ENCODE data around the gene UBE2E3. TPM values are rescaled to one million over a fixed set of nuclear protein-coding genes. Genes with fewer than 3 reads are reported as not detected.

The UBE2E3 gene
- total and polyA plus RNA-seq, 2 of the 13 experiments (the other 11 are each of a cell fraction or from before 2014, with no cell fraction given) = 45.7 to 92.6 TPM

GRCh38 chr2:180980106-180980942 lies at the start of gene UBE2E3 (continued):
- TF ChIP-seq HNF1B (CRISPR knock-in tag; IDR thresholded peaks at IDR 0.05) (no peak), ZBTB10 (CRISPR knock-in tag; IDR thresholded peaks at IDR 0.05; ENCODE audit: borderline replicate concordance) (peak; percentile 62; the same call in 1 of the 2 replicates), ZNF552 (CRISPR knock-in tag; IDR thresholded peaks at IDR 0.05; ENCODE audit: borderline replicate concordance) (no peak), POGK (CRISPR knock-in tag; conservative IDR thresholded peaks at IDR 0.05) (0 out of 2 replicates have a peak, but pooled peaks have one; percentile 27), ERF (CRISPR knock-in tag; IDR thresholded peaks at IDR 0.05) (0 out of 2 replicates have a peak, but pooled peaks have one; percentile 39), NR2C2 (CRISPR knock-in tag; IDR thresholded peaks at IDR 0.05; ENCODE audit: borderline replicate concordance) (no peak), ZBTB7B (CRISPR knock-in tag; IDR thresholded peaks at IDR 0.05) (no peak), ZNF18 (CRISPR knock-in tag; IDR thresholded peaks at IDR 0.05; ENCODE audit: insufficient replicate concordance) (no peak), RARG (CRISPR knock-in tag; IDR thresholded peaks at IDR 0.05; ENCODE audit: low read depth) (peak; percentile 86; the same call in 1 of the 2 replicates), ZNF629 (CRISPR knock-in tag; conservative IDR thresholded peaks at IDR 0.05) (no peak), MTERF4 (CRISPR knock-in tag; IDR thresholded peaks at IDR 0.05) (no peak), ZBTB42 (CRISPR knock-in tag; IDR thresholded peaks at IDR 0.05) (no peak), TEAD2 (CRISPR knock-in tag; IDR thresholded peaks at IDR 0.05) (0 out of 2 replicates have a peak, but pooled peaks have one; percentile 8), ZBTB3 (CRISPR knock-in tag; IDR thresholded peaks at IDR 0.05; ENCODE audit: borderline replicate concordance, low read depth) (no peak)
